ENCODE results near the gene PTCHD4.
"Not testable (repeated sequence)": the region's sequence is repeated elsewhere in the genome, so short reads cannot be mapped to it uniquely, and the experiment has no call there.

DNA sequence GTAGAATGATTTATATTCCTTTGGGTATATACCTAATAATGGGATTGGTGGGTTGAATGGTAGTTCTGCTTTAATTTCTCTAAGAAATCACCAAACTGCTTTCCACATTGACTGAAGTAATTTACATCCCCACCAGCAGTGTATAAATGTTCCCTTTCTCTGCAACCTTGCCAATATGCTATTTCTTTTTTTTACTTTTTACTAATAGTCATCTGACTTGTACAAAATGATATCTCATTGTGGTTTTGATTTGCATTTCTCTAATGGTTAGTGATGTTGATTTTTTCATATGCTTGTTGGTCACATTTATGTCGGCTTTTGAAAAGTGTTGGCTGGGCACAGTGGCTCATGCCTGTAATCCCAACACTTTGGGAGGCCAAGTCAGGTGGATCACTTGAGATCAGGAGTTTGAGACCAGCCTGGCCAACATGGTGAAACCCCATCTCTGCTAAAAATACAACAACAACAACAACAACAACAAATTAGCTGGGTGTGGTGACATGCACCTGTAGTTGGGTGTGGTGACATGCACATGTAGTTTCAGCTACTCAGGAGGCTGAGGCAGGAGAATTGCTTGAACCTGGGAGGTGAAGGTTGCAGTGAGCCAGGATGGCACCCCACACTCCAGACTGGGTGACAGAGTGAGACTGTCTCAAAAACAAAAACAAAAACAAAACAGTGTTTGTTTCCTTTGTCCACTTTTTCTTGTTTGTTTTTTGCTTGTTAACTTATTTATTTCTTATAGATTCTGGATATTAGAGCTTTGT, 11.2 kb upstream of the PTCHD4 start:
- not testable (repeated sequence) for TF ChIP-seq POLR2A, POLR2AphosphoS5, EP300 (IDR thresholded peaks at IDR 0.05)
- TF ChIP-seq, protein P1, sequence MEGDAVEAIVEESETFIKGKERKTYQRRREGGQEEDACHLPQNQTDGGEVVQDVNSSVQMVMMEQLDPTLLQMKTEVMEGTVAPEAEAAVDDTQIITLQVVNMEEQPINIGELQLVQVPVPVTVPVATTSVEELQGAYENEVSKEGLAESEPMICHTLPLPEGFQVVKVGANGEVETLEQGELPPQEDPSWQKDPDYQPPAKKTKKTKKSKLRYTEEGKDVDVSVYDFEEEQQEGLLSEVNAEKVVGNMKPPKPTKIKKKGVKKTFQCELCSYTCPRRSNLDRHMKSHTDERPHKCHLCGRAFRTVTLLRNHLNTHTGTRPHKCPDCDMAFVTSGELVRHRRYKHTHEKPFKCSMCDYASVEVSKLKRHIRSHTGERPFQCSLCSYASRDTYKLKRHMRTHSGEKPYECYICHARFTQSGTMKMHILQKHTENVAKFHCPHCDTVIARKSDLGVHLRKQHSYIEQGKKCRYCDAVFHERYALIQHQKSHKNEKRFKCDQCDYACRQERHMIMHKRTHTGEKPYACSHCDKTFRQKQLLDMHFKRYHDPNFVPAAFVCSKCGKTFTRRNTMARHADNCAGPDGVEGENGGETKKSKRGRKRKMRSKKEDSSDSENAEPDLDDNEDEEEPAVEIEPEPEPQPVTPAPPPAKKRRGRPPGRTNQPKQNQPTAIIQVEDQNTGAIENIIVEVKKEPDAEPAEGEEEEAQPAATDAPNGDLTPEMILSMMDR (IDR thresholded peaks at IDR 0.05), result not testable (repeated sequence)

Measured in sigmoid colon (tissue), 4 donors.